Kidney epithelial cell (primary cell): ENCODE results near the gene GNPAT. TPM values are rescaled to one million over a fixed set of nuclear protein-coding genes. Genes with fewer than 3 reads are reported as not detected.
A peak's percentile ranks its signal among the peaks of the same experiment; 100 is the strongest.

Source experiments
- DNase-seq: peaks from one replicate; pipeline ENCODE4 v3.0.0-alpha.2; 2010; ENCODE audit warnings: low read depth
- H3K27me3 ChIP-seq: 2 replicates; pipeline ENCODE4 v1.6.0; 2011; ENCODE audit warnings: low read length; ENCODE audit not compliant: control insufficient read depth, insufficient read depth
- H3K36me3 ChIP-seq: 2 replicates; pipeline ENCODE4 v1.5.1; 2011; ENCODE audit warnings: low read length; ENCODE audit not compliant: control insufficient read depth, insufficient read depth
- H3K4me3 ChIP-seq: 2 replicates; pipeline ENCODE4 v1.5.1; 2011; ENCODE audit warnings: low read depth, mild to moderate bottlenecking, control low read depth, low read length
- total RNA-seq: library from RNA; depleted of rRNA; stranded (reverse); fragments of >200 nt; gene quantifications from 2 replicates; pipeline ENCODE4 v1.2.3, GENCODE V29; 2015
- TF ChIP-seq, protein P1 (sequence below): IDR thresholded peaks from 2 replicates; pipeline ENCODE4 v1.5.1; 2011; ENCODE audit warnings: mild to moderate bottlenecking, moderate library complexity, low read length, control low read depth, inconsistent platforms; ENCODE audit not compliant: insufficient read depth, poor library complexity, severe bottlenecking

Gene GNPAT
- total RNA-seq, 1 donor from 2014 or later, result 51.9 TPM

DNA sequence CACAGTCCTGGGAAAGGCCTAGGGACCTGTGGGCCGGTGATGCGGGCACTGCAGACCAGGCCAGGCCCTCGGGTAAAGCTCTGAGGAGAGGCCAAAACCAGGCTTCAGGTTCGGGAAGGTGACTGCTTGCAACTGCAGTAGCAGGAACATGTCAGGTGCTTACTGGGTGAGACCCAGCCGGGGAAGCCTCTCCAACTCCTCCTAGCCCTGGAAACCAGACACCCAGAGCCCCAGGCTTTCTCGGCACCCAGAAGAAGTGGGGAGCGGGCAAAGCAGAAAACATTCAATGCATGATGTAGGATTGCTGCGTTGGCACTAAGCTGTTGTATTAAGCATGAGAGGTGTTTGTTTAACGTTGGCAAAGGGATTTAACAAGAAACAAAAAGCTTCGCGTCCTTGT is 20.2 kb upstream of the GNPAT start:
- Histone ChIP-seq H3K4me3 (no peak overlapping the region), H3K27me3 (peaks cover 5% of the 10 kb centered on the region), H3K36me3 (peaks cover 1% of the 10 kb centered on the region)
- no peak for DNase-seq
- TF ChIP-seq, protein P1, sequence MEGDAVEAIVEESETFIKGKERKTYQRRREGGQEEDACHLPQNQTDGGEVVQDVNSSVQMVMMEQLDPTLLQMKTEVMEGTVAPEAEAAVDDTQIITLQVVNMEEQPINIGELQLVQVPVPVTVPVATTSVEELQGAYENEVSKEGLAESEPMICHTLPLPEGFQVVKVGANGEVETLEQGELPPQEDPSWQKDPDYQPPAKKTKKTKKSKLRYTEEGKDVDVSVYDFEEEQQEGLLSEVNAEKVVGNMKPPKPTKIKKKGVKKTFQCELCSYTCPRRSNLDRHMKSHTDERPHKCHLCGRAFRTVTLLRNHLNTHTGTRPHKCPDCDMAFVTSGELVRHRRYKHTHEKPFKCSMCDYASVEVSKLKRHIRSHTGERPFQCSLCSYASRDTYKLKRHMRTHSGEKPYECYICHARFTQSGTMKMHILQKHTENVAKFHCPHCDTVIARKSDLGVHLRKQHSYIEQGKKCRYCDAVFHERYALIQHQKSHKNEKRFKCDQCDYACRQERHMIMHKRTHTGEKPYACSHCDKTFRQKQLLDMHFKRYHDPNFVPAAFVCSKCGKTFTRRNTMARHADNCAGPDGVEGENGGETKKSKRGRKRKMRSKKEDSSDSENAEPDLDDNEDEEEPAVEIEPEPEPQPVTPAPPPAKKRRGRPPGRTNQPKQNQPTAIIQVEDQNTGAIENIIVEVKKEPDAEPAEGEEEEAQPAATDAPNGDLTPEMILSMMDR, result no peak

DNA sequence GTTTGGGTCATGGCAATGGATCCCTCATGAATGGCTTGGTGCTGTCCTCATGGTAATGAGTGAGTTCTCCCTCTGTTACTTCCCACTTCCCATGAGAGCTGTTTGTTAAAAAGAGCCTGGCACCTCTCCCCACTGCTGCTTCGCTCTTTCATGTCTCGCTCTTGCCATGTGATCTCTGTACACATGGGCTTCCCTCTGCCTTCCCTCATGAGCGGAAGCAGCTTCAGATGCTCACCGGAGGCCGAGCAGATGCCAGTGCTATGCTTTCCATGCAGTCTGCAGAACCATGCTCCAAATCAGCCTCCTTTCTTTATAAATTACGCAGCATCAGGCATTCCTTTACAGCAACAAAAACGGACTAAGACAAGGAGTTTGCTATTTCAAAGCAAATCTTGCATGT is 14.9 kb upstream of the GNPAT start:
- H3K27me3 ChIP-seq, result no peaks in the 10 kb centered on the region
- H3K36me3 ChIP-seq, result peaks cover 2% of the 10 kb centered on the region
- DNase-seq, result no peak
- TF ChIP-seq, protein P1, result no peak
- H3K4me3 ChIP-seq, result no peak overlapping the region

DNA sequence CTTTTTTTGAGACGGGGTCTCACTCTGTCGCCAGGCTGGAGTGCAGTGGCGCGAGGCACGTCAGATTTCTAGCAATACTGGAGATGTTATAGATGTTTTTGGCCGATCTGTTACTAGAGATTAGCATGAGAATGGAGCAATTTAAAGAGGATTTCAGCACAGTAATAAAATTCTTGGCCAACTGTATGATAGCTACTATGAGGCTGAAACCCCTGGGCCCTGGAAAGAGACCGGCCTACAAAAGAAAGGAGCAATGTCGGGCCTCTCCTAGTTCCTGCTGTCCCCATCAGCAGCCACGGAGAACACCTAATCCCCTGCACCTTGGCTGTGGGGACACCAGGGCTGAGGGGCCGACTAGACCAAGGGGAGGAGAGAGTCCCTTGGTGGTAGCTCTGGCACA is 9.5 kb upstream of the GNPAT start:
- no peaks in the 10 kb centered on the region for H3K36me3 ChIP-seq
- TF ChIP-seq, protein P1, result no peak
- DNase-seq, result no peak
- H3K4me3 ChIP-seq, result no peak overlapping the region
- no peaks in the 10 kb centered on the region for H3K27me3 ChIP-seq

DNA sequence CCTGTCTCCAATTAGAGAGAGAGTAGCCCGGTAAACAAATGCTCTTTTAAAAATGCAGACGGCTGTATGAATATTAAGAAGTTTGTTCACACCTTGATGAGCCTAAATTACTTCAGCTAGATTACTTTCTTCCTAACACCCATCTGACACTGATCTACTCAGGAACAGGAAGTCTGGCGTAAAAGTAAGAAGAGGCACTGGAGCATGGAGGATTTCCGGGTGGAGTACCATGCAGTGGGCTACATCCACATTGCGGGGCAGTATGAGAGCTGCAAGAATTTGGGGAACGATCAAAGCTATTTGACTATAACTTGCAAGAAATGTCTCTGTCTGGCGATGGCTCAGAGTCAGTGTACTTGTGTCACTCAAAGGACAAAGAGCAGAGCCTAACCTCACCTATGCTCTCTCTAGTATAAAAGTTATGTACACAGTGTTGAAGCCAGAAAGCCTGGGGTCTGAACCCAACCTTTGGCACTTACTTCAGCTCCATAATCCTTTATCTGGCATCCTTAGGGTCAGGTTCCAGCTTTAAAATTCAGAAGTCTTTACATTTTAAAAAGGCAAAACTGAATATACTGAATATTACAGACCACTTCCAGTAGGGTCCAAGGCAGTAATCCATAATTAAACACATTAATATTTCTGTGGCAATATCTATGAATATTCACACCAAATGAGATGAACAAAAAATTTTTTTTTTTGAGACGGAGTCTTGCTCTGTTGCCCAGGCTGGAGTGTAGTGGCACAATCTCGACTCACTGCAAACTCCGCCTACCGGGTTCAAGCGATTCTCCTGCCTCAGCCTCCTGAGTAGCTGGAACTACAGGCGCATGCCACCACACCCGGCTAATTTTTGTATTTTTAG is 7.9 kb upstream of the GNPAT start:
- Histone ChIP-seq H3K36me3 (no peaks in the 10 kb centered on the region), H3K27me3 (no peaks in the 10 kb centered on the region)

DNA sequence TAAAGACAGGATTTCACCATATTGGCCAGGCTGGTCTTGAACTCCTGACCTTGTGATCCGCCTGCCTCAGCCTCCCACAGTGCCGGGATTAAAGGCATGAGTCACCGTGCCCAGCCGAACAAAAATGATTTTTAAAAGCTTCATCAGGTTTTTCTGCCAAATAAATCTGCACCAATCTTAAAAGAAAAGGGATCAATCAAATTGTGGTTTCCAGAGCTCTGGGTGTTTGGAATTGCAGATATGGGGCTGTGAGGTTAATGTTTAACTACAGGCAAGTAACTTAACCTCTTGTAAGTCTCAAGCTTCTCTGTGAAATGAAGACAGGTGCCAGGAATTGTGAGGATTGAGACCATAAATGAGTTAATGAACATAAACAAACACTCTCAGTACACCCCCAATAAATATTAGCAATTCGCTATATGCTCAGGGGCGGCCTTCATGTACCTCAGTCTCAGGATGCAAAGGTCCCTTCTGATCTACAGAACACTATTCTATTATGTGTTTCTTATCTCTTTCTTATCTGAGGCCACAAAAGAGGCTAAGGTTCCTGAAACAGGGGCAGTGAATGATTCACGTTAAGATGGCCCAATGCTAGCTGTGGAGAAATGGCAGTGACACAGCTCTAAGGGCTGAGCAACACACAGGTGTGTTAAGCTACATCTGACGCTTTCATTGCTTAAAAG is 7.1 kb upstream of the GNPAT start:
- TF ChIP-seq, protein P1, result no peak
- peak; percentile 28 for DNase-seq
- Histone ChIP-seq H3K36me3 (no peaks in the 10 kb centered on the region), H3K27me3 (no peaks in the 10 kb centered on the region), H3K4me3 (no peak overlapping the region)

More for the DNA sequence above, 7.9 kb upstream of the GNPAT start:
- DNase-seq, result no peak
- TF ChIP-seq, protein P1, result no peak
- no peak overlapping the region for H3K4me3 ChIP-seq
